ENCODE data around the gene USP2. TPM values are rescaled to one million over a fixed set of nuclear protein-coding genes. Genes with fewer than 3 reads are reported as not detected.

USP2 gene
- total RNA-seq, 2 experiments from 2014 or later, result 0.58 to 0.71 TPM

- Mint-ChIP-seq H3K36me3 (ENCODE audit: low read depth) (no peaks in the 10 kb centered on the region), H3K27ac (no peak overlapping the region), H3K9me3 (ENCODE audit: low read depth) (no peaks in the 10 kb centered on the region), H3K27me3 (no peaks in the 10 kb centered on the region), H3K4me1 (peaks cover 16% of the 10 kb centered on the region), H3K4me3 (no peak overlapping the region)
- DNase-seq (no peak), ATAC-seq (no peak)
- ChIA-PET POLR2A (no interaction called here), CTCF (interaction anchor here (0.6 to 6.2 kb wide), 34 partner anchors 8 to 306 kb away, joined by 3 to 69 read pairs (median 5); partner anchors contain the start of genes C1QTNF5, CBL, NLRX1 and RPS25)
- intact Hi-C loops (cut with DNase I, micrococcal nuclease), result loop anchor here (5.0 kb wide), 2 partner anchors 117 to 327 kb away; partner anchors contain the start of genes CBL (in 1 of the 2) and CENATAC (in 1 of the 2)
These were observed 57.3 kb downstream of the USP2 start for GRCh38 chr11:119324189-119324588.

- Mint-ChIP-seq H3K4me3 (no peak overlapping the region), H3K4me1 (peaks cover 20% of the 10 kb centered on the region), H3K27ac (no peak overlapping the region), H3K9me3 (ENCODE audit: low read depth) (no peaks in the 10 kb centered on the region), H3K27me3 (peaks cover 3% of the 10 kb centered on the region), H3K36me3 (ENCODE audit: low read depth) (no peaks in the 10 kb centered on the region)
- ChIA-PET POLR2A (no interaction called here), CTCF (interaction anchor here (0.6 to 6.2 kb wide), 48 partner anchors 8 to 706 kb away, joined by 3 to 69 read pairs (median 4); partner anchors contain the start of genes C1QTNF5, CBL, NLRX1 and RNF26)
- ATAC-seq (peak; percentile 21), DNase-seq (peak; percentile 90)
- intact Hi-C loops (cut with DNase I, micrococcal nuclease), result loop anchor here (1.0 to 5.0 kb wide), 6 partner anchors 11 to 326 kb away; partner anchors contain the start of genes CBL (in 1 of the 2), CENATAC (in 1 of the 2), DPAGT1 (in 1 of the 2) and HYOU1 (in 1 of the 2)
These were observed 57.9 kb downstream of the USP2 start for GRCh38 chr11:119323532-119324033.

GRCh38 chr11:119322921-119323531 lies 58.5 kb downstream of the USP2 start:
- intact Hi-C loops (cut with DNase I, micrococcal nuclease), result loop anchor here (1.0 to 5.0 kb wide), 6 partner anchors 11 to 326 kb away; partner anchors contain the start of genes CBL (in 1 of the 2), CENATAC (in 1 of the 2), DPAGT1 (in 1 of the 2) and HYOU1 (in 1 of the 2)
- no peak for ATAC-seq
- Mint-ChIP-seq H3K9me3 (ENCODE audit: low read depth) (no peaks in the 10 kb centered on the region), H3K4me3 (no peak overlapping the region), H3K36me3 (ENCODE audit: low read depth) (no peaks in the 10 kb centered on the region), H3K4me1 (peaks cover 25% of the 10 kb centered on the region), H3K27ac (no peak overlapping the region), H3K27me3 (peaks cover 4% of the 10 kb centered on the region)
- no peak for DNase-seq
- CTCF ChIA-PET, result interaction anchor here (0.5 to 6.2 kb wide), 39 partner anchors 9 to 981 kb away, joined by 3 to 69 read pairs (median 5); partner anchors contain the start of genes C1QTNF5, CBL, CD3D and NLRX1
- POLR2A ChIA-PET, result no interaction called here

- H3K36me3 Mint-ChIP-seq (ENCODE audit: low read depth), result no peaks in the 10 kb centered on the region
- no peak for DNase-seq
- intact Hi-C loops (cut with DNase I, micrococcal nuclease), result loop anchor here (2.0 to 5.0 kb wide), 4 partner anchors 115 to 325 kb away; partner anchors contain the start of genes CBL (in 1 of the 2), CENATAC (in 1 of the 2), DPAGT1 (in 1 of the 2) and HYOU1 (in 1 of the 2)
- ATAC-seq, result no peak
- CTCF ChIA-PET, result interaction anchor here (0.5 to 6.2 kb wide), 25 partner anchors 10 to 980 kb away, joined by 3 to 69 read pairs (median 8); partner anchors contain the start of genes C1QTNF5, CBL, CD3D and NLRX1
- no peak overlapping the region for H3K27ac Mint-ChIP-seq
- H3K9me3 Mint-ChIP-seq (ENCODE audit: low read depth), result no peaks in the 10 kb centered on the region
- POLR2A ChIA-PET, result no interaction called here
- no peak overlapping the region for H3K4me3 Mint-ChIP-seq
- H3K4me1 Mint-ChIP-seq, result peaks cover 25% of the 10 kb centered on the region
- H3K27me3 Mint-ChIP-seq, result peaks cover 4% of the 10 kb centered on the region
These were observed 59.1 kb downstream of the USP2 start for GRCh38 chr11:119322360-119322739.

- no peaks in the 10 kb centered on the region for H3K36me3 Mint-ChIP-seq (ENCODE audit: low read depth)
- H3K9me3 Mint-ChIP-seq (ENCODE audit: low read depth), result no peaks in the 10 kb centered on the region
- peaks cover 4% of the 10 kb centered on the region for H3K27me3 Mint-ChIP-seq
- peaks cover 27% of the 10 kb centered on the region for H3K4me1 Mint-ChIP-seq
- ATAC-seq (peak; percentile 67), DNase-seq (peak; percentile 77)
- POLR2A ChIA-PET, result interaction anchor here (0.7 to 1.0 kb wide), 3 partner anchors 13 to 887 kb away, joined by 3 to 7 read pairs (median 3); partner anchors contain the start of gene RNF26
- intact Hi-C loops (cut with DNase I, micrococcal nuclease), result loop anchor here (1.0 to 5.0 kb wide), 6 partner anchors 13 to 324 kb away; partner anchors contain the start of genes CBL (in 2 of the 2), CENATAC (in 1 of the 2), RNF26 (in 1 of the 2) and VPS11 (in 1 of the 2)
- peak overlapping the region; percentile 74 for H3K27ac Mint-ChIP-seq
- H3K4me3 Mint-ChIP-seq, result peak overlapping the region; percentile 71
- CTCF ChIA-PET, result interaction anchor here (0.7 to 6.2 kb wide), 20 partner anchors 9 to 263 kb away, joined by 3 to 69 read pairs (median 4); partner anchors contain the start of gene USP2
These were observed 60.5 kb downstream of the USP2 start for GRCh38 chr11:119320776-119321524.

- no peak for DNase-seq
- intact Hi-C loops (cut with DNase I, micrococcal nuclease), result loop anchor here (5.0 kb wide), 2 partner anchors 113 to 323 kb away; partner anchors contain the start of genes CBL (in 1 of the 2) and CENATAC (in 1 of the 2)
- ATAC-seq, result no peak
- Mint-ChIP-seq H3K4me3 (peak overlapping the region; percentile 3), H3K36me3 (ENCODE audit: low read depth) (no peaks in the 10 kb centered on the region), H3K4me1 (peaks cover 33% of the 10 kb centered on the region), H3K9me3 (ENCODE audit: low read depth) (no peaks in the 10 kb centered on the region), H3K27ac (no peak overlapping the region), H3K27me3 (peaks cover 4% of the 10 kb centered on the region)
- ChIA-PET POLR2A (interaction anchor here (1.0 to 1.2 kb wide), 2 partner anchors 14 to 25 kb away, joined by 3 to 7 read pairs; partner anchors contain the start of gene RNF26), CTCF (interaction anchor here (0.7 to 6.2 kb wide), 7 partner anchors 12 to 124 kb away, joined by 3 to 69 read pairs (median 4); no protein-coding TSS in a partner anchor)
These were observed 61.2 kb downstream of the USP2 start for GRCh38 chr11:119320240-119320775.

GRCh38 chr11:119319700-119320239 lies 61.7 kb downstream of the USP2 start:
- H3K27ac Mint-ChIP-seq, result no peak overlapping the region
- H3K4me1 Mint-ChIP-seq, result peaks cover 33% of the 10 kb centered on the region
- CTCF ChIA-PET, result interaction anchor here (0.6 to 2.2 kb wide), 3 partner anchors 18 to 302 kb away, joined by 3 to 7 read pairs (median 5); partner anchors contain the start of gene RPS25
- POLR2A ChIA-PET, result interaction anchor here (1.2 kb wide), 1 partner anchor 25 kb away, joined by 3 read pairs; no protein-coding TSS in a partner anchor
- no peak for ATAC-seq
- peaks cover 5% of the 10 kb centered on the region for H3K27me3 Mint-ChIP-seq
- intact Hi-C loops (cut with DNase I, micrococcal nuclease), result loop anchor here (5.0 kb wide), 2 partner anchors 112 to 322 kb away; partner anchors contain the start of genes CBL (in 1 of the 2) and CENATAC (in 1 of the 2)
- no peaks in the 10 kb centered on the region for H3K9me3 Mint-ChIP-seq (ENCODE audit: low read depth)
- no peak for DNase-seq
- peak overlapping the region; percentile 3 for H3K4me3 Mint-ChIP-seq
- no peaks in the 10 kb centered on the region for H3K36me3 Mint-ChIP-seq (ENCODE audit: low read depth)

GRCh38 chr11:119319136-119319699 lies 62.3 kb downstream of the USP2 start:
- ChIA-PET CTCF (interaction anchor here (0.6 to 2.2 kb wide), 4 partner anchors 12 to 301 kb away, joined by 3 to 7 read pairs (median 6); partner anchors contain the start of gene RPS25), POLR2A (interaction anchor here (1.2 kb wide), 1 partner anchor 26 kb away, joined by 3 read pairs; no protein-coding TSS in a partner anchor)
- peaks cover 33% of the 10 kb centered on the region for H3K4me1 Mint-ChIP-seq
- H3K27ac Mint-ChIP-seq, result peak overlapping the region; percentile 61
- H3K4me3 Mint-ChIP-seq, result peak overlapping the region; percentile 13
- no peaks in the 10 kb centered on the region for H3K9me3 Mint-ChIP-seq (ENCODE audit: low read depth)
- DNase-seq, result no peak
- no peak for ATAC-seq
- intact Hi-C loops (cut with DNase I, micrococcal nuclease), result no loop called here
- no peaks in the 10 kb centered on the region for H3K36me3 Mint-ChIP-seq (ENCODE audit: low read depth)
- H3K27me3 Mint-ChIP-seq, result peaks cover 8% of the 10 kb centered on the region

GRCh38 chr11:119318240-119319135 lies 63.0 kb downstream of the USP2 start:
- peak overlapping the region; percentile 13 for H3K4me3 Mint-ChIP-seq
- peak overlapping the region; percentile 61 for H3K27ac Mint-ChIP-seq
- intact Hi-C loops (cut with DNase I, micrococcal nuclease), result no loop called here
- H3K27me3 Mint-ChIP-seq, result peaks cover 8% of the 10 kb centered on the region
- peaks cover 30% of the 10 kb centered on the region for H3K4me1 Mint-ChIP-seq
- POLR2A ChIA-PET, result interaction anchor here (1.2 kb wide), 1 partner anchor 27 kb away, joined by 3 read pairs; no protein-coding TSS in a partner anchor
- no peaks in the 10 kb centered on the region for H3K36me3 Mint-ChIP-seq (ENCODE audit: low read depth)
- CTCF ChIA-PET, result interaction anchor here (0.5 to 2.2 kb wide), 5 partner anchors 11 to 208 kb away, joined by 3 to 7 read pairs (median 3); no protein-coding TSS in a partner anchor
- ATAC-seq (peak; percentile 6), DNase-seq (peak; percentile 63)
- H3K9me3 Mint-ChIP-seq (ENCODE audit: low read depth), result no peaks in the 10 kb centered on the region
